Natural killer cell (primary cell): Measurements from ENCODE around the gene SIPA1L3. TPM values are rescaled to one million over a fixed set of nuclear protein-coding genes. Genes with fewer than 3 reads are reported as not detected.

Source experiments
- ATAC-seq, 3 donors: fragments of 150-1000 bp in 2 of 3; fragments of 200-7000 bp in 1 of 3; cut with Tn5 transposase; 1 replicate in 1 of 3; 2 replicates in 2 of 3; pipeline ENCODE4 v1.10.0; 2021; ENCODE audit warnings: mild to moderate bottlenecking in 2 of 3, moderate library complexity in 2 of 3
- DNase-seq, 2 donors: peaks; one replicate each; pipeline versions ENCODE4 v3.0.0 to v3.0.0-alpha.2; 2013 to 2021; ENCODE audit warnings: mixed read lengths in 1 of 2
- H3K27ac ChIP-seq: one replicate; pipeline ENCODE4 v1.5.1; 2013; ENCODE audit warnings: mild to moderate bottlenecking, low read length
- H3K27me3 ChIP-seq: one replicate; pipeline ENCODE4 v1.6.1; 2013; ENCODE audit warnings: low read length; ENCODE audit not compliant: control insufficient read depth, insufficient read depth
- H3K36me3 ChIP-seq: one replicate; pipeline ENCODE4 v1.6.1; 2013; ENCODE audit warnings: low read length; ENCODE audit not compliant: control insufficient read depth, insufficient read depth
- H3K4me1 ChIP-seq: one replicate; pipeline ENCODE4 v1.6.1; 2013; ENCODE audit warnings: low read length; ENCODE audit not compliant: control insufficient read depth, insufficient read depth
- H3K4me3 ChIP-seq: one replicate; pipeline ENCODE4 v1.5.1; 2013; ENCODE audit warnings: low read length
- H3K9me3 ChIP-seq: one replicate; pipeline ENCODE4 v1.6.1; 2013; ENCODE audit warnings: low read length; ENCODE audit not compliant: control insufficient read depth, insufficient read depth
- H3K27ac Mint-ChIP-seq, 2 donors: one replicate each; pipeline ENCODE4 v1.8.0; 2022; ENCODE audit warnings: mild to moderate bottlenecking in 2 of 2, mixed read lengths in 2 of 2, moderate library complexity in 1 of 2
- H3K27me3 Mint-ChIP-seq, 2 donors: one replicate each; pipeline ENCODE4 v1.8.0; 2022; ENCODE audit warnings: low read depth in 2 of 2, mixed read lengths in 2 of 2
- H3K36me3 Mint-ChIP-seq: one replicate; pipeline ENCODE4 v1.8.0; 2022; ENCODE audit warnings: mixed read lengths
- H3K4me1 Mint-ChIP-seq, 2 donors: one replicate each; pipeline ENCODE4 v1.8.0; 2022; ENCODE audit warnings: mixed read lengths in 2 of 2
- H3K4me3 Mint-ChIP-seq: one replicate; pipeline ENCODE4 v1.8.0; 2022; ENCODE audit warnings: mild to moderate bottlenecking, moderate library complexity, mixed read lengths
- H3K9me3 Mint-ChIP-seq, 2 donors: one replicate each; pipeline ENCODE4 v1.8.0; 2022; ENCODE audit warnings: mixed read lengths in 2 of 2
- WGBS: methylation state at CpG from one replicate; pipeline ENCODE4 v1.1.7; 2013; ENCODE audit warnings: missing lambda C conversion rate; ENCODE audit not compliant: insufficient coverage; 5-methylcytosine and 5-hydroxymethylcytosine counted together
- intact Hi-C: fragments of 100-400 bp; cut with micrococcal nuclease; formaldehyde crosslinking; loops from one replicate; pipeline ENCODE4 v1.14.2; 2022
- total RNA-seq, 4 donors: library from RNA; stranded (reverse); fragments of 120-200 nt in 1 of 4; gene quantifications; one replicate each; pipeline versions ENCODE4 v1.2.3 to v1.2.4, GENCODE V29; 2013 to 2022
- TF ChIP-seq, protein P1 (sequence below): fragments of 200-600 bp; IDR thresholded peaks from one replicate; pipeline ENCODE4 v1.8.0; 2022; ENCODE audit warnings: antibody characterized with exemption

SIPA1L3 gene
- total RNA-seq, 3 donors from 2014 or later (not counting 1 experiment from before 2014, with no cell fraction given) = 34.4 to 35.8 (median 35.4) TPM

DNA sequence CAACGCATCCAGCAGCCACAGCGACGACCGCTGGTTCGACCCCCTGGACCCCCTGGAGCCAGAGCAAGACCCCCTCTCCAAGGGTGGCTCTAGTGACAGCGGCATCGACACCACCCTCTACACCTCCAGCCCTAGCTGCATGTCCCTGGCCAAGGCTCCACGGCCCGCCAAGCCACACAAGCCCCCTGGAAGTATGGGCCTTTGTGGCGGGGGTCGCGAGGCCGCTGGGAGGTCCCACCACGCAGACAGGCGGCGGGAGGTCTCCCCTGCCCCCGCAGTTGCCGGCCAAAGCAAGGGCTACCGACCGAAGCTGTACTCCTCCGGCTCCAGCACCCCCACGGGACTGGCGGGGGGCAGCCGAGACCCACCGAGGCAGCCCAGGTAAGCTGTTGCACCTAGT is 257.5 kb downstream of the SIPA1L3 start:
- WGBS = 98% methylated on average over 25 of the region's 25 CpGs
- H3K36me3 ChIP-seq = peaks cover 37% of the 10 kb centered on the region
- no peak for DNase-seq
- ATAC-seq = no peak
- no peak overlapping the region for H3K27ac Mint-ChIP-seq
- no peak overlapping the region for H3K4me3 ChIP-seq
- H3K27me3 Mint-ChIP-seq = no peaks in the 10 kb centered on the region
- peaks cover 7% of the 10 kb centered on the region for H3K36me3 Mint-ChIP-seq
- peaks cover 12% of the 10 kb centered on the region for H3K9me3 ChIP-seq
- H3K4me1 Mint-ChIP-seq = no peaks in the 10 kb centered on the region
- intact Hi-C loops = no loop called here
- H3K27me3 ChIP-seq = no peaks in the 10 kb centered on the region
- H3K4me3 Mint-ChIP-seq = no peak overlapping the region
- TF ChIP-seq, protein P1, sequence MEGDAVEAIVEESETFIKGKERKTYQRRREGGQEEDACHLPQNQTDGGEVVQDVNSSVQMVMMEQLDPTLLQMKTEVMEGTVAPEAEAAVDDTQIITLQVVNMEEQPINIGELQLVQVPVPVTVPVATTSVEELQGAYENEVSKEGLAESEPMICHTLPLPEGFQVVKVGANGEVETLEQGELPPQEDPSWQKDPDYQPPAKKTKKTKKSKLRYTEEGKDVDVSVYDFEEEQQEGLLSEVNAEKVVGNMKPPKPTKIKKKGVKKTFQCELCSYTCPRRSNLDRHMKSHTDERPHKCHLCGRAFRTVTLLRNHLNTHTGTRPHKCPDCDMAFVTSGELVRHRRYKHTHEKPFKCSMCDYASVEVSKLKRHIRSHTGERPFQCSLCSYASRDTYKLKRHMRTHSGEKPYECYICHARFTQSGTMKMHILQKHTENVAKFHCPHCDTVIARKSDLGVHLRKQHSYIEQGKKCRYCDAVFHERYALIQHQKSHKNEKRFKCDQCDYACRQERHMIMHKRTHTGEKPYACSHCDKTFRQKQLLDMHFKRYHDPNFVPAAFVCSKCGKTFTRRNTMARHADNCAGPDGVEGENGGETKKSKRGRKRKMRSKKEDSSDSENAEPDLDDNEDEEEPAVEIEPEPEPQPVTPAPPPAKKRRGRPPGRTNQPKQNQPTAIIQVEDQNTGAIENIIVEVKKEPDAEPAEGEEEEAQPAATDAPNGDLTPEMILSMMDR = no peak
- H3K27ac ChIP-seq = no peak overlapping the region
- H3K9me3 Mint-ChIP-seq = no peaks in the 10 kb centered on the region
- no peaks in the 10 kb centered on the region for H3K4me1 ChIP-seq

DNA sequence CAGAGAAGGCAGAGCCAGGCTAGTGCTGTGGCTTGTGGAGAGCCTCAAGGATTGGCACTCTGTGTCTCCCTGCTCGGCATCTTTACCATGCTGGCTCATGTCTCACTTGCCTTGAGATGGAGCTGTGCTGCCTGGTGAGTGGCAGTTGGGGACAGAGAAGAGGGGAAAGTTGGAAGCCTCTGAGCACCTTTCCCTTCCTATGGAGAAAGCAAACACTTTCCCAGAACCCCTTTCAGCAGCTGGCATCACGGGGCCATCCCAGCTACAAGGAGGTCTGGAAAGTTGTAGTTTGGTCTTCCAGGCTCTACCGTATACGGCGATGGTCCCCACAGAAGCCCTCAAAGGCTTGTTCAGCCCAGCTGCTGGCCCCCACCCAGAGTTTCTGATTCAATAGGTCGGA is 258.3 kb downstream of the SIPA1L3 start:
- Histone ChIP-seq H3K4me3 (no peak overlapping the region), H3K9me3 (peaks cover 12% of the 10 kb centered on the region), H3K4me1 (no peaks in the 10 kb centered on the region), H3K27me3 (no peaks in the 10 kb centered on the region), H3K27ac (no peak overlapping the region), H3K36me3 (peaks cover 38% of the 10 kb centered on the region)
- Mint-ChIP-seq H3K27ac (no peak overlapping the region), H3K27me3 (no peaks in the 10 kb centered on the region), H3K4me1 (no peaks in the 10 kb centered on the region), H3K4me3 (no peak overlapping the region), H3K36me3 (peaks cover 7% of the 10 kb centered on the region), H3K9me3 (no peaks in the 10 kb centered on the region)
- TF ChIP-seq, protein P1 = no peak
- no peak for ATAC-seq
- intact Hi-C loops = no loop called here
- WGBS = 99% methylated on average over 6 of the region's 6 CpGs
- DNase-seq = no peak

DNA sequence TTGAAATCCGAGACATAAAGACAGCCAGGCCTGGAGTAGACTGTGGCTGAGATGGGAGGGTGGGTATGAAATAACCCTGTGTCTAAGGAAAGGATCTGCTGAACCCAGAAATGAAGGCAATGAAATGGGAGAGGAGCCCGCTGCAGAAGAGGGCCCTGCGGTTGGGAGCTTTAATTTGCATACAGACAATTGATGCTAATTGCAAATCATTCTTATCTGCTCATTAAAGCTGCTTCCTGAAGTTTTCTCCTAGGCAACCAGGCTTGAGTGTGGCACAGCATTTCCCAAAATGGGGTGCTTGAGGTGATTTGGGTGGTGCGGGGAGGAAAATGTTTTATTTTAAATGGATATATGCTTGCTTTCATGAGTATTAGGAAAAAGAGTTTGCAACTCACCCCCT is 261.6 kb downstream of the SIPA1L3 start:
- no peak overlapping the region for H3K27ac ChIP-seq
- ATAC-seq (no peak), DNase-seq (no peak)
- no peaks in the 10 kb centered on the region for H3K27me3 ChIP-seq
- H3K4me3 ChIP-seq = no peak overlapping the region
- no peaks in the 10 kb centered on the region for H3K9me3 Mint-ChIP-seq
- no peaks in the 10 kb centered on the region for H3K4me1 Mint-ChIP-seq
- H3K27ac Mint-ChIP-seq = no peak overlapping the region
- WGBS = 95% methylated on average over 4 of the region's 4 CpGs
- no peaks in the 10 kb centered on the region for H3K4me1 ChIP-seq
- H3K27me3 Mint-ChIP-seq = no peaks in the 10 kb centered on the region
- peaks cover 25% of the 10 kb centered on the region for H3K36me3 ChIP-seq
- H3K36me3 Mint-ChIP-seq = peaks cover 7% of the 10 kb centered on the region
- intact Hi-C loops = no loop called here
- no peak overlapping the region for H3K4me3 Mint-ChIP-seq
- H3K9me3 ChIP-seq = no peaks in the 10 kb centered on the region
- TF ChIP-seq, protein P1 = no peak

DNA sequence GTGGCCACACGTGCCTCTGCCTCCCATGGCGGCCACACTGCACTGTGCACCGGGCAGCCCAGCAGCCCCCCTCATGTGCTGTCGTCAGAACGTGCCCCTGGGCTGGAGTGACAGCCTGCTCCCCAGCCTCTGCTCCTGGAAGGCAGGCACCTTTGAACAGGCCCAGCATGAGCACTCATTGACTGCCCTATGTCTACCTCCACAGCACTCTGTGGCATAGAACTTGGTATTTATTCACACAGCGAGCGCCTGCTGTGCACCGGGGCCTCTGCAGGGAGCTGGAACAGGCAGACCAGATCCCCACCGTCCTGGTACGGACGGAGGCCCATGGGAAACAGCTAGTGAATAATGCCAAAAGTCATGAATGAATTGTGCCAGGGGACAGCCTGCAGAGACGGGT is 263.3 kb downstream of the SIPA1L3 start:
- no peak for ATAC-seq
- peaks cover 11% of the 10 kb centered on the region for H3K36me3 ChIP-seq
- H3K9me3 ChIP-seq = no peaks in the 10 kb centered on the region
- no peak overlapping the region for H3K27ac ChIP-seq
- peaks cover under 1% of the 10 kb centered on the region for H3K36me3 Mint-ChIP-seq
- intact Hi-C loops = no loop called here
- DNase-seq = no peak
- no peaks in the 10 kb centered on the region for H3K27me3 ChIP-seq
- H3K27me3 Mint-ChIP-seq = no peaks in the 10 kb centered on the region
- no peak overlapping the region for H3K4me3 Mint-ChIP-seq
- no peak overlapping the region for H3K4me3 ChIP-seq
- H3K4me1 Mint-ChIP-seq = peaks cover 0 to 5% of the 10 kb centered on the region in 2 donors
- no peak overlapping the region for H3K27ac Mint-ChIP-seq
- no peaks in the 10 kb centered on the region for H3K4me1 ChIP-seq
- 96% methylated on average over 12 of the region's 12 CpGs for WGBS
- TF ChIP-seq, protein P1 = no peak
- no peaks in the 10 kb centered on the region for H3K9me3 Mint-ChIP-seq
